OCI-LY7 (cell line): ENCODE measurements around the gene CD80.

ENCODE experiments used
- EZH2phosphoT487 ChIP-seq: fragments of 200-600 bp; sonication (generic); IDR thresholded peaks from 2 replicates; pipeline ENCODE4 v1.6.1; 2018; ENCODE audit warnings: low read depth, borderline replicate concordance, mild to moderate bottlenecking, mixed run types, antibody characterized with exemption, low read length, moderate library complexity, mixed read lengths
- TF ChIP-seq, protein P1 (sequence below): fragments of 200-600 bp; sonication (generic); conservative IDR thresholded peaks from 2 replicates; pipeline ENCODE4 v1.5.1; 2014; ENCODE audit warnings: mild to moderate bottlenecking, antibody characterized with exemption, low read length, moderate library complexity, mixed read lengths

GRCh38 chr3:119585856-119586570, 26.6 kb upstream of the CD80 start:
- TF ChIP-seq, protein P1, sequence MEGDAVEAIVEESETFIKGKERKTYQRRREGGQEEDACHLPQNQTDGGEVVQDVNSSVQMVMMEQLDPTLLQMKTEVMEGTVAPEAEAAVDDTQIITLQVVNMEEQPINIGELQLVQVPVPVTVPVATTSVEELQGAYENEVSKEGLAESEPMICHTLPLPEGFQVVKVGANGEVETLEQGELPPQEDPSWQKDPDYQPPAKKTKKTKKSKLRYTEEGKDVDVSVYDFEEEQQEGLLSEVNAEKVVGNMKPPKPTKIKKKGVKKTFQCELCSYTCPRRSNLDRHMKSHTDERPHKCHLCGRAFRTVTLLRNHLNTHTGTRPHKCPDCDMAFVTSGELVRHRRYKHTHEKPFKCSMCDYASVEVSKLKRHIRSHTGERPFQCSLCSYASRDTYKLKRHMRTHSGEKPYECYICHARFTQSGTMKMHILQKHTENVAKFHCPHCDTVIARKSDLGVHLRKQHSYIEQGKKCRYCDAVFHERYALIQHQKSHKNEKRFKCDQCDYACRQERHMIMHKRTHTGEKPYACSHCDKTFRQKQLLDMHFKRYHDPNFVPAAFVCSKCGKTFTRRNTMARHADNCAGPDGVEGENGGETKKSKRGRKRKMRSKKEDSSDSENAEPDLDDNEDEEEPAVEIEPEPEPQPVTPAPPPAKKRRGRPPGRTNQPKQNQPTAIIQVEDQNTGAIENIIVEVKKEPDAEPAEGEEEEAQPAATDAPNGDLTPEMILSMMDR: no peak
- no peak for TF ChIP-seq EZH2phosphoT487
